ENCODE data around the gene UGGT2.

DNA sequence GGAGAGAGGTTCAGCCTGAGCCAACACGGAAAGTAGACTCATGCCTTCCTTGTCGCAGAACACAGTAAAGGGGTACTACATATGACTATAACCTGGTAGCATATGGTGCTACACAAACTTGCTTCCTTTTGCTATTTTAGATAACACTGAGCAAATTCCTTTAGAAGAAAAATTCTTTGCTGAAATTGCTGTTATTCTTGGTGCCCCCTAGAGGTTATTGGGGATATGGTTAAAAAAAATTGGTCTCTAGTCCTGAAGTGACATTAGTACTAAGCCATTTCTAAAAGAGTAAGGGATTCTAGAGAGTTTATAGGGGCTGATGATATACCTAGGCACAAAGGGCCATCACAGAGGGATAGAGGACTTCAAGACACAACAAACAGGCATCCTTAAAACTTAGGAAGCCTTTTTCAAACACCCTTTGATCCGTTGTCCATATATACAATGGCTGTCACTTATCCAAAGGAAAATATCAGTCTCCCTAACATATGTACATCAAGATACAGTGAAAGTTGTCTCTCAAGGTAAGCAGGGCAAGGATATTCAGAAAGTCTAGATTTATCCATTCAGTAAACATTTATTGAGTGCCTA is 22.8 kb upstream of the UGGT2 start:
- TF ChIP-seq CTCF (IDR thresholded peaks at IDR 0.05), result peak in 1 of 4 experiments; percentile 14
- no peak for TF ChIP-seq POLR2A (IDR thresholded peaks at IDR 0.05)
- TF ChIP-seq POLR2AphosphoS5 (IDR thresholded peaks at IDR 0.05), result no peak

Measured in prostate gland (tissue), 2 donors.